ENCODE data around the gene LARGE1. TPM values are rescaled to one million over a fixed set of nuclear protein-coding genes. Genes with fewer than 3 reads are reported as not detected.

The LARGE1 gene
- total and polyA plus RNA-seq, 2 of the 13 experiments (the other 11 are each of a cell fraction or from before 2014, with no cell fraction given), result 8.4 to 11.0 TPM

DNA sequence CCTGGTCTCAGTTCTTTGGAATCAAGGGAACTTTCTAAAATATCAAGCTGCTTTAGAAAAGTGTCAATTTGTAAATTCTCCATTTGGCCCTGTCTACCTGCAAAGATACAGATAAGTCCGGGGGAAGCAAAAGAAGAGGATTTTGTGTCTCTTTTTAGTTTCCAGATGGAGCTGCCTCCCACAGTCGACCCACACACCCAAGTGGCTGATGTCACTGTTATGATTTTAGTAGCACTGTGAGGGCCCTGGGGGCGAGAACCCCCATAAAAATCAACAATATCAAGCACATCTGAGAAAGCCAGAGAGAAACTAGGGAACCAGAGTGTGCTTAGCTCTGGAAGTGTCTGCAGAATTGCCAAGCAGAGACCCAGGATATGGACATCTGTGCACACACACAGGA lies 212.7 kb downstream of the LARGE1 start:
- H3K79me2 ChIP-seq (ENCODE audit: insufficient read depth, low read length), result no peaks in the 10 kb centered on the region
- ChIA-PET CTCF (ENCODE audit: low intra/inter-chr PET ratio, low total read pairs) (no interaction called here), POLR2A (no interaction called here)
- FAIRE-seq (no peak), ATAC-seq (no peak), DNase-seq (ENCODE audit: low spot score) (no peak)
- H3K4me2 ChIP-seq (ENCODE audit: low read depth, low read length), result no peak overlapping the region
- peaks cover 5% of the 10 kb centered on the region; the same call in 1 of the 2 replicates for H3K9me3 ChIP-seq (ENCODE audit: low read length)
- no peak overlapping the region for H3K4me3 ChIP-seq (replicated peaks in 1 of 3; ENCODE audit: insufficient read depth in 1 of 3, low read depth in 2 of 3, low read length in 3 of 3)
- TF ChIP-seq ZNF234 (CRISPR knock-in tag; conservative IDR thresholded peaks at IDR 0.05), result no peak
- TF ChIP-seq ZNF260 (CRISPR knock-in tag; IDR thresholded peaks at IDR 0.05; ENCODE audit: borderline replicate concordance, low read depth), result no peak
- TF ChIP-seq HES4 (CRISPR knock-in tag; IDR thresholded peaks at IDR 0.05; ENCODE audit: borderline replicate concordance), result no peak
- no peak for TF ChIP-seq ADNP (CRISPR knock-in tag; IDR thresholded peaks at IDR 0.05)
- TF ChIP-seq, protein P1, sequence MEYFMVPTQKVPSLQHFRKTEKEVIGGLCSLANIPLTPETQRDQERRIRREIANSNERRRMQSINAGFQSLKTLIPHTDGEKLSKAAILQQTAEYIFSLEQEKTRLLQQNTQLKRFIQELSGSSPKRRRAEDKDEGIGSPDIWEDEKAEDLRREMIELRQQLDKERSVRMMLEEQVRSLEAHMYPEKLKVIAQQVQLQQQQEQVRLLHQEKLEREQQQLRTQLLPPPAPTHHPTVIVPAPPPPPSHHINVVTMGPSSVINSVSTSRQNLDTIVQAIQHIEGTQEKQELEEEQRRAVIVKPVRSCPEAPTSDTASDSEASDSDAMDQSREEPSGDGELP (IDR thresholded peaks at IDR 0.05; ENCODE audit: borderline replicate concordance, low read depth), result no peak
- no peak for TF ChIP-seq THAP11 (CRISPR knock-in tag; IDR thresholded peaks at IDR 0.05)
- TF ChIP-seq MEIS1 (CRISPR knock-in tag; IDR thresholded peaks at IDR 0.05; ENCODE audit: borderline replicate concordance), result no peak
- no peaks in the 10 kb centered on the region for H3K36me3 ChIP-seq (replicated peaks in 1 of 2; ENCODE audit: control insufficient read depth in 1 of 2, insufficient read depth in 2 of 2, low read length in 2 of 2)
- peaks cover 5% of the 10 kb centered on the region; the same call in 1 of the 2 replicates for H3K4me1 ChIP-seq (ENCODE audit: insufficient read depth, low read length)
- H3K9ac ChIP-seq (ENCODE audit: insufficient read depth, low read depth, low read length), result no peak overlapping the region
- 82% methylated on average over 3 of the region's 3 CpGs for WGBS (ENCODE audit: low lambda C conversion rate)
- no peak overlapping the region for H2AFZ ChIP-seq (ENCODE audit: low read length)
- no peaks in the 10 kb centered on the region for H3K27me3 ChIP-seq (ENCODE audit: control insufficient read depth in 1 of 2, insufficient read depth in 2 of 2, low read length in 2 of 2)
- in situ Hi-C loops (cut with HindIII; ENCODE audit: extremely low pct_ligation_motif_present, low pct_unique_long_range_greater_than_20kb) (no loop called here), intact Hi-C loops (cut with micrococcal nuclease; ENCODE audit: unreplicated experiment) (no loop called here)
- no TSS peak for BruUV-seq (replicated peaks)
- no peak overlapping the region for H3K27ac ChIP-seq (ENCODE audit: extremely low read length, insufficient read depth, low read length)
- no peaks in the 10 kb centered on the region for H4K20me1 ChIP-seq (ENCODE audit: insufficient read depth, low read length)

DNA sequence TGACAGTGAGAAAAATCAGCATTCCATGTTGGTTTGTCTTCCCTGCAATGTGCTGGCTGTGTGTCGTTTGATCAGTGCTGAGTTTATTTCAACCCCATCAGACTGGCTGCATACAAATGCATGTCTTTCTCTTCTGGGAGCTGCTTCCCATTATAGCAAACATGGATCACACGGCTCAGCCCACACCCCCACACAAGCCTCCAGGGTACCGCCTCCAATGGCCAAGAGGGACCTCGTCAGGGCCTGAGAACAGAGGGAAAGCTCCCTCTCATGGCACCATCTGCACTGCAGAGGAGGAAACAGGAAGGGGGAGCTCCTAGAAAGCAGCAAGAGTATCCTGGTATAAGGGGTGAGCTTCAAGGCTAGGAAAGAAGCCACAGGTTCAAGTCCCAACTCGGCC lies 214.2 kb downstream of the LARGE1 start:
- Histone ChIP-seq H3K79me2 (ENCODE audit: insufficient read depth, low read length) (no peaks in the 10 kb centered on the region), H3K4me1 (ENCODE audit: insufficient read depth, low read length) (no peaks in the 10 kb centered on the region), H3K27ac (ENCODE audit: extremely low read length, insufficient read depth, low read length) (no peak overlapping the region), H3K9ac (ENCODE audit: insufficient read depth, low read depth, low read length) (no peak overlapping the region), H2AFZ (ENCODE audit: low read length) (no peak overlapping the region), H3K36me3 (replicated peaks in 1 of 2; ENCODE audit: control insufficient read depth in 1 of 2, insufficient read depth in 2 of 2, low read length in 2 of 2) (no peaks in the 10 kb centered on the region; a peak in 1 of 5 replicates), H3K27me3 (ENCODE audit: control insufficient read depth in 1 of 2, insufficient read depth in 2 of 2, low read length in 2 of 2) (no peaks in the 10 kb centered on the region), H3K4me3 (replicated peaks in 1 of 3; ENCODE audit: insufficient read depth in 1 of 3, low read depth in 2 of 3, low read length in 3 of 3) (no peak overlapping the region), H3K9me3 (ENCODE audit: low read length) (peaks cover 5% of the 10 kb centered on the region; the same call in 1 of the 2 replicates), H4K20me1 (ENCODE audit: insufficient read depth, low read length) (no peaks in the 10 kb centered on the region), H3K4me2 (ENCODE audit: low read depth, low read length) (no peak overlapping the region)
- FAIRE-seq (no peak), ATAC-seq (no peak), DNase-seq (ENCODE audit: low spot score) (no peak)
- no TSS peak for BruUV-seq (replicated peaks)
- no peak for TF ChIP-seq ZNF24 (IDR thresholded peaks at IDR 0.05)
- TF ChIP-seq, protein P2, sequence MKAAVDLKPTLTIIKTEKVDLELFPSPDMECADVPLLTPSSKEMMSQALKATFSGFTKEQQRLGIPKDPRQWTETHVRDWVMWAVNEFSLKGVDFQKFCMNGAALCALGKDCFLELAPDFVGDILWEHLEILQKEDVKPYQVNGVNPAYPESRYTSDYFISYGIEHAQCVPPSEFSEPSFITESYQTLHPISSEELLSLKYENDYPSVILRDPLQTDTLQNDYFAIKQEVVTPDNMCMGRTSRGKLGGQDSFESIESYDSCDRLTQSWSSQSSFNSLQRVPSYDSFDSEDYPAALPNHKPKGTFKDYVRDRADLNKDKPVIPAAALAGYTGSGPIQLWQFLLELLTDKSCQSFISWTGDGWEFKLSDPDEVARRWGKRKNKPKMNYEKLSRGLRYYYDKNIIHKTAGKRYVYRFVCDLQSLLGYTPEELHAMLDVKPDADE (CRISPR knock-in tag; IDR thresholded peaks at IDR 0.05), result no peak
- TF ChIP-seq TOE1 (CRISPR knock-in tag; IDR thresholded peaks at IDR 0.05), result no peak
- TF ChIP-seq, protein P3, sequence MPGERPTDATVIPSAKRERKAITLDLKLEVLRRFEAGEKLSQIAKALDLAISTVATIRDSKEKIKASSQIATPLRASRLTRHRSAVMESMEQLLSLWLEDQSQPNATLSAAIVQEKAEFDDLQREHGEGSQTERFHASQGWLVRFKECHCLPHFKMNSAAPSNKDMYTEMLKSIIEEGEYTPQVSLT (CRISPR knock-in tag; IDR thresholded peaks at IDR 0.05; ENCODE audit: borderline replicate concordance, low read depth), result no peak
- no peak for TF ChIP-seq GATAD2A (CRISPR knock-in tag; IDR thresholded peaks at IDR 0.05)
- no peak for TF ChIP-seq ZNF33A (CRISPR knock-in tag; IDR thresholded peaks at IDR 0.05; ENCODE audit: borderline replicate concordance)
- no peak for TF ChIP-seq ZNF232 (CRISPR knock-in tag; IDR thresholded peaks at IDR 0.05; ENCODE audit: borderline replicate concordance)
- no peak for TF ChIP-seq HES4 (CRISPR knock-in tag; IDR thresholded peaks at IDR 0.05; ENCODE audit: borderline replicate concordance)
- no peak for TF ChIP-seq SMARCC2 (IDR thresholded peaks at IDR 0.05)
- ChIA-PET POLR2A (no interaction called here), CTCF (ENCODE audit: low intra/inter-chr PET ratio, low total read pairs) (no interaction called here)
- 79% methylated on average over 5 of the region's 5 CpGs for whole genome bisulfite sequencing (ENCODE audit: low lambda C conversion rate)
- in situ Hi-C loops (cut with HindIII; ENCODE audit: extremely low pct_ligation_motif_present, low pct_unique_long_range_greater_than_20kb) (no loop called here), intact Hi-C loops (cut with micrococcal nuclease; ENCODE audit: unreplicated experiment) (no loop called here)
